ENCODE results near the gene FCMR. TPM values are rescaled to one million over a fixed set of nuclear protein-coding genes. Genes with fewer than 3 reads are reported as not detected.

Gene FCMR, protein sequence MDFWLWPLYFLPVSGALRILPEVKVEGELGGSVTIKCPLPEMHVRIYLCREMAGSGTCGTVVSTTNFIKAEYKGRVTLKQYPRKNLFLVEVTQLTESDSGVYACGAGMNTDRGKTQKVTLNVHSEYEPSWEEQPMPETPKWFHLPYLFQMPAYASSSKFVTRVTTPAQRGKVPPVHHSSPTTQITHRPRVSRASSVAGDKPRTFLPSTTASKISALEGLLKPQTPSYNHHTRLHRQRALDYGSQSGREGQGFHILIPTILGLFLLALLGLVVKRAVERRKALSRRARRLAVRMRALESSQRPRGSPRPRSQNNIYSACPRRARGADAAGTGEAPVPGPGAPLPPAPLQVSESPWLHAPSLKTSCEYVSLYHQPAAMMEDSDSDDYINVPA
- polyA plus RNA-seq: 100 to 1,000 TPM; 255 to 454 (median 370) TPM

DNA sequence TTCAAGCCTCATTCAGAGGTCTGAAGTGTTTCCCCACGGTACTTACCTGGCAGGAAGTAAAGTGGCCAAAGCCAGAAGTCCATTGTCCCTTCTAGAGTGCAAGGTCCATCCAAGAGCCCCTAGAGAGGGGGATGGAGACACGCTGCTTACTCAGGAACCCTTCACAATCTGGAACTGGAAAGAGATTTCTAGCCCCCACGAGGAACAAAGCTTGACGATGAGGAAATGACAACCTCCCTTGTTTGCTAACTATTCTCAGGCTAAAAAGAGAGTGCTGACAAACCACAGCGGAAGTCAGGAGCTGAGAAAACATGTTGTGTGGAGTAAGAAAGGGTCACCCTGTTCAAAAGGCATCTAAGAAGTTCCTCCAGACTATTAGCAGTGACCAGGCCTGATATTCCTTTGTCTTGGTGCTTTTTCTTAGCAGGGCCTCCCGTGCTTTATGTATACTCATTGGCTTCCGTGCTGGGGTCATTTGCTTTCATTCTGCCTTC lies at the start of gene FCMR:
Gene FCMR (minus strand): TSS at position 170 of the 494 bp plus-strand sequence. CDS start 87 bp downstream, at position 83.
- H3K4me3 Mint-ChIP-seq: no peak within 1 kb of the TSS
- no peaks in the 10 kb centered on the region for H3K9me3 Mint-ChIP-seq
- H3K27me3 Mint-ChIP-seq (ENCODE audit: low read depth in 3 of 3): peaks cover 0 to 7% (median 3%) of the 10 kb centered on the region in 3 donors
- peaks cover 9 to 20% (median 17%) of the 10 kb centered on the region in 3 donors for H3K36me3 Mint-ChIP-seq
- peak; percentile 72 to 76 (median 76) for DNase-seq
- no peak within 1 kb of the TSS for H3K27ac Mint-ChIP-seq
- peaks cover 25 to 29% of the 10 kb centered on the region in 2 donors for H3K4me1 Mint-ChIP-seq

DNA sequence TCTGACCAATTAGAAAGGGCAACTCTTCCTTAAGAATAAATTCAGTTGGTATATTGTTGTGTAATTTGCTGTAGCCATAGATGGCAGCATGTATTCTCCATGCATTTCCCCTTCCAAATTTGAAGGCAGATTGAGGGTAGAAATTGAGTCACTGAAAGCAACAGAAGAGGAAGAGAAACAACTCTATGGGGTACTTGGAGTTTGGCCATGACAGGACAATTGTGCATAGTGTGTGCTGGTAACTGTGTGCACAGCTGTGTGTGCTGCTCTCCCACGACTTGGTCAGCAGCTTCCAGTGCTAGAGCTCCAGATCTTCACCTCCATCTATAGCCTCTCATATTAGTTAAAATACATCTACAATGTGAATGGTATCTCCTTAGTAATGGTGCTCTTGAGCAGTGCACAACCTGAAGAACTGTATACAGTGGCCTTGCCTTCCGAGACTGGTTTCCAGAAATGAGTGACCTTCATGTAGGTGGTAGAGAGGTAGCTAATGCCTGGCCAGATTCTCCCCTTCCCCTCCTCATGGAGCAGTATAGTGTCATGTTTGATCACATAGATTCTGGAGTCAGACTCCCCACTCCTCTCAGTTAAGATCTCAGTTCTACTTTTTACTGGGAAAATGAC lies 49.4 kb upstream of the FCMR start:
- no peak overlapping the region for H3K27ac Mint-ChIP-seq
- peaks cover 0 to 8% (median 6%) of the 10 kb centered on the region in 3 donors for H3K27me3 Mint-ChIP-seq (ENCODE audit: low read depth in 3 of 3)
- no peaks in the 10 kb centered on the region for H3K9me3 Mint-ChIP-seq
- no peaks in the 10 kb centered on the region for H3K36me3 Mint-ChIP-seq
- DNase-seq: no peak
- peaks cover 8 to 10% of the 10 kb centered on the region in 2 donors for H3K4me1 Mint-ChIP-seq
- H3K4me3 Mint-ChIP-seq: no peak overlapping the region

DNA sequence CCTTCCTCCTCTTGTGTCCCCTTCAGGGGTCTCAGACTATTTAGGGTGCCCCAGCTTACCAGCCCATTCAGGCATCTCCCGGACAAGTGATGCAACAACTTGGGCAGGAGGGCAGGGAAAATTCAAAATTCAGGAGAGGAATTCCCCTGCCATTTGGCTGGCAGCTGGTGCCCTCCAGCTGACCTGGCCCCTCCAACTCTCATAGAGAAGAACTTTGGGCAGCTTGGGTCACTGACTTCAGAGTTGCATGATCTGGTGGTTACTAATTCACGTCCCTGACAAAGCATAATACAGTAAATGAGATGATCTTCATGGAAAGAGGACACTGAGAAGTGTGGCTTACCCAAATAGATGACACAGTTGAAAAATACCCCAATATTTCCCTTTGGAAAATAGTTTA lies 48.7 kb upstream of the FCMR start, which contains the start of gene FCAMR:
Gene FCAMR (minus strand): TSS at position 15 of the 400 bp plus-strand sequence. CDS start 335 bp downstream, outside the sequence.
- Mint-ChIP-seq H3K4me3 (no peak within 1 kb of the TSS), H3K36me3 (no peaks in the 10 kb centered on the region), H3K4me1 (peaks cover 8 to 10% of the 10 kb centered on the region in 2 donors), H3K27ac (no peak within 1 kb of the TSS), H3K27me3 (ENCODE audit: low read depth in 3 of 3) (peaks cover 0 to 8% (median 6%) of the 10 kb centered on the region in 3 donors), H3K9me3 (no peaks in the 10 kb centered on the region)
- no peak for DNase-seq

DNA sequence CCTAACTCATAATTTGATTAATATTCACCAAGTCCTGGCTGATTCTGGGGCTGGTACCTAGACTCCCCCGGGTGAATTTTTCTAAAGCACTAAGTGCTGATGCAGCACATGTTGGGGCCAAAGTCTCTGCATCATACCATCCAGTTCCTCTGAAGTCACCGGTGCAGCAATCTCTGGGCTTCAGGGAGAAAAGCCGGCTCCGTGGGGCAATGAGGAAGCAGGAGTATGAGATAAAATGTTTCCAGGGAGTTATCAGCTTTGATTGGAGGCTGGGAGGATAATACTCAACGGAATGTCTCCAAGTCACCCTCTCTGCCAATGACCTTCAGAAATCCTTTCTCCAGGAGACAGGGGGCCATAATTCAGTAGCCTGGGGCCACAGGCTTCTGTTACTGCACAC lies 47.3 kb upstream of the FCMR start:
- no peak overlapping the region for H3K27ac Mint-ChIP-seq
- H3K9me3 Mint-ChIP-seq: no peaks in the 10 kb centered on the region
- H3K4me3 Mint-ChIP-seq: no peak overlapping the region
- no peak for DNase-seq
- H3K27me3 Mint-ChIP-seq (ENCODE audit: low read depth in 3 of 3): peaks cover 0 to 8% (median 6%) of the 10 kb centered on the region in 3 donors
- no peaks in the 10 kb centered on the region for H3K36me3 Mint-ChIP-seq
- H3K4me1 Mint-ChIP-seq: peaks cover 8 to 10% of the 10 kb centered on the region in 2 donors

DNA sequence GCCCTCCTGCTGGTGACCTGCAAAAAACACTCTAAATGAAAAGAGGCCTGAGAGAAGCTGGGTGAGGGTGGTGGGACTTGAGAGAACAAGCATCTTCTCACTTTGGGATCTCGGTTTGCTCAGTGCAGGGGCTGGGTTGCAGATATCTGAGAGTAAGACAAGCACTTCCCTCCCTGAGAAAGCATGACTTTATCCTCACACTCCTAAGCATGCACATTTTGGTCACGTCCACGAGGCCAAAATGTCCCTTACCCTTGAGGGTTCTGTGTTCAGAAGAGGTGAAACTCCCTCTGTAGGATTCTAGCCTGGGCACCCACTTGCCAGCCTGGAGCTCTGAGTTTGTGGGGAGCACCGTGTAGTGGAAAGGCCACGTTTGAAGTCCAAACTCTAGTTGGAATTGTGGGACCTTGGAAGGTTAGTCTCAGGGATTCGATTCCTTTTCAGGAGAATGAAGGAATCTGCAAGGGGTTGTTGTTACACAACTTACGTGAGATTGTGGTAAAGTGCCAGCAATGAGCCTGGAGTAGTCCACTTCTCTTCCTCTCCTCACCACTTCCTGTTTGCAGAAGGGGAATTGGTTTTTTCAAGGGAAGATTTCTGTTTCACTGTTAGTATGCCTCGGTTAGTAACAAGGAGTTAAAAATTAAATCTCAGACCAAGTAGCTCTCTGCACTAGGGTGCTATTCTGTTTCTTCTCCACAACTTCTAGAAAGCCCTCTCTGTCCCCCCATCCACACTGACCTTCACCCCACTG lies 45.5 kb upstream of the FCMR start:
- Mint-ChIP-seq H3K27ac (no peak overlapping the region), H3K4me1 (peaks cover 8 to 10% of the 10 kb centered on the region in 2 donors), H3K9me3 (no peaks in the 10 kb centered on the region), H3K4me3 (no peak overlapping the region), H3K36me3 (no peaks in the 10 kb centered on the region), H3K27me3 (ENCODE audit: low read depth in 3 of 3) (peaks cover 0 to 8% (median 6%) of the 10 kb centered on the region in 3 donors)
- DNase-seq: no peak

DNA sequence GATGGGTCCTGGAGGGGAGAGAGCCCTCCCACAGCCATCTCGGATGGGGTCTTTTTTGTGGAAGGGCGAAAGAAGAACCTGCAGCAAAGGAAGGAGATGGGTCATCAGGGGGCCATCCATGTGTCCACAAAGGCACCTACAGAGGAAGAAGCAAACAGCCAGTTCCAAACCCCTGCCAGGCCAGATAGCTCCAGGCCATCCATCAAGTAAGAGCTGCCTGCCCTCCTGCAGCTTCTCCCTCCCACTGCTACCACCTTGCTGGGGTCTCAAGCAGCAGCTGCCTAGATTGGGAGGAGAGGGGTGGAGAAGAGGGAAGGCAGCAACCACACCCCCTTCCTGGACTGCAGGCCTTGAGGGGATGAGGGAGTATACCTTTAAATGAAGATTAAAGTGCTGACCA lies 44.0 kb upstream of the FCMR start:
- no peak overlapping the region for H3K4me3 Mint-ChIP-seq
- peaks cover 0 to 14% (median 6%) of the 10 kb centered on the region in 3 donors for H3K27me3 Mint-ChIP-seq (ENCODE audit: low read depth in 3 of 3)
- H3K36me3 Mint-ChIP-seq: no peaks in the 10 kb centered on the region
- no peak overlapping the region for H3K27ac Mint-ChIP-seq
- H3K9me3 Mint-ChIP-seq: no peaks in the 10 kb centered on the region
- peaks cover 8 to 10% of the 10 kb centered on the region in 2 donors for H3K4me1 Mint-ChIP-seq
- DNase-seq: no peak

DNA sequence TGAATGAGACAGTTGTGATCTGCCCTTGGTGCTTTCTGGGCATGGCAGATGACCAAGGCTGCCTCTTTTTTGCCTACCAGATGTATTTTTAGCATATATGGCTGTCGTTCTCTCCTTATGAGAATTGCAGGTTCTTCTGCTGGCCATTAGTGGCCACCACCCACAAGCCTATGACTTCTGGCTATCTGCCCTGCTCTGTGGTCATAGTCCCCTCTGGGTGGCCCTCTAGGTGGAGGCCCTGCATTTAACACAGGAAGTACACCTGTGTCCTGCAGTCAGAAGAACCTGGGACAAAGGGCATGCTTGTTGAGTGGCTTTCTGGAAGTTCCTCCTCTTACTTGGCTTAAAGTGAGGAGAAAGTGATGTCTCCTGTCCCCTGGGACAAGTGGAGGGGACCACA lies 42.0 kb upstream of the FCMR start:
- Mint-ChIP-seq H3K4me3 (no peak overlapping the region), H3K27me3 (ENCODE audit: low read depth in 3 of 3) (peaks cover 0 to 6% (median 3%) of the 10 kb centered on the region in 3 donors), H3K36me3 (no peaks in the 10 kb centered on the region), H3K27ac (no peak overlapping the region), H3K4me1 (peaks cover 8 to 10% of the 10 kb centered on the region in 2 donors), H3K9me3 (no peaks in the 10 kb centered on the region)
- DNase-seq: no peak

DNA sequence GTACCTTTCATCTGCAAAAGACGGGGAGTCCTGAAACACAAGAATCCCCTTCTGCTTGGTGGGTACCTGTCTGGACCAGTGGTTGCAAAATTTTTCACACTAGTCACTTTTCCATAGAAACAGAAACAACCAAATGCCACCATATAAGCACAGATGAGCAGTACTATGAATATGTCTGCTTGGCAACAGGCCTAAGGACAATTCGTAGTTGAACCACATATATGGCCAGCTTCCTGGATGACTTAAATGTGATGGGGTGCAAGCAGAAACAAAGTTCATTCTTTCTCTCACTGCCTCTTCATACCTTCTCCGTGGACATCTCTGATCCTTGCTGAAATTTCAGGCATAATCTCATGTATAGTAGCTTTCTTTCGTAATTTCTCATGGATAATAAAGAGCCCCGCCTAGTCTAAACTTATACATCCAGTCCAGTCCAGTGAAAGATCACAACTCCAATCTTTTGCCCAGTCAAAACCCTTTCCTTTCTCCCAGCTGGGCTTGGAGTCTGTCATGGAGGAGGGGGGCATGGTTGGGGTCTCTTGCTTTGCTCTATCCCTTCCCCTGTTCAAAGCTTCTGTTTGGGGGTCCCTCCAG lies 41.5 kb upstream of the FCMR start:
- no peak overlapping the region for H3K4me3 Mint-ChIP-seq
- peaks cover 8 to 10% of the 10 kb centered on the region in 2 donors for H3K4me1 Mint-ChIP-seq
- H3K27ac Mint-ChIP-seq: no peak overlapping the region
- DNase-seq: no peak
- H3K36me3 Mint-ChIP-seq: no peaks in the 10 kb centered on the region
- H3K9me3 Mint-ChIP-seq: no peaks in the 10 kb centered on the region
- peaks cover 0 to 6% (median 3%) of the 10 kb centered on the region in 3 donors for H3K27me3 Mint-ChIP-seq (ENCODE audit: low read depth in 3 of 3)

DNA sequence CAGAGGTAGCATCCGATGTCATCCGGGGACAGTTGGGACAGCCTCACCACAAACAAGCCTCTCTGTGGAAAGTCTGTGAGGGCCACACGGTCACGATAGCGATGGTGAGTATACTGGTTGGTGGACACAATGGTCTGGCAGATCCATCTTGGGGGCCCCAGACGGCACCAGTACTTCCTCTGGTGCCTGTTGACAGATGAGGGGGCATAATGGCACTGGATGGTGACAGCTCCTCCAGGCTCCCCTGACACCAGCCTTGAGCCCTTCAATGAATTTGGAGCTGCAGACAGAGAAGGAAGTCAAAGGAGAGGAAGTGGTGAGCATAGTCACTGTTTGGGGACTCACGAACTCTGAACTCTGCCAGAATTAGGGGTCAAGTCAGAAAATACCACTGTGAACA lies 40.5 kb upstream of the FCMR start:
- DNase-seq: no peak
- Mint-ChIP-seq H3K9me3 (no peaks in the 10 kb centered on the region), H3K4me1 (peaks cover 2 to 3% of the 10 kb centered on the region in 2 donors), H3K27ac (no peak overlapping the region), H3K4me3 (no peak overlapping the region), H3K36me3 (no peaks in the 10 kb centered on the region), H3K27me3 (ENCODE audit: low read depth in 3 of 3) (peaks cover 0 to 6% (median 0%) of the 10 kb centered on the region in 3 donors)

DNA sequence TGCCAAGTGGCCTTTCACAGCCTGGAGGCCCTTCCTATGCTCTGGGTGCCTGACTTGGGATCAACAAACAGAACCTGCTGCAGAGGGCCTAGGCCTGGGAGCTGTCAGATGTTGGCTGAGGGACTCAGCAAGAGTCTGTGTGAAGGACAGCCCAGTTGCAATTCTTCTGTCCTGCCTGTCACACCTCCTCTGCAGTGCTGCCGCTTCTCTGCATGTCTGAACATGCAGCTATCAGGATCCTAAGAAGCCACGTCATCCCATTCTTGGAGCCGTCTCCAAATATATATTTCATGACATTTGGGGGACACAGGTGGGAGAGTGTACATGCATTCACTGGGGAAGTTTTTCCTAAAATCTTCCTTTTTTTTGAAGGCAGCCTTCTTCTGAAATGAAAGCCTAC lies 39.9 kb upstream of the FCMR start:
- peaks cover 0 to 6% (median 0%) of the 10 kb centered on the region in 3 donors for H3K27me3 Mint-ChIP-seq (ENCODE audit: low read depth in 3 of 3)
- no peak for DNase-seq

DNA sequence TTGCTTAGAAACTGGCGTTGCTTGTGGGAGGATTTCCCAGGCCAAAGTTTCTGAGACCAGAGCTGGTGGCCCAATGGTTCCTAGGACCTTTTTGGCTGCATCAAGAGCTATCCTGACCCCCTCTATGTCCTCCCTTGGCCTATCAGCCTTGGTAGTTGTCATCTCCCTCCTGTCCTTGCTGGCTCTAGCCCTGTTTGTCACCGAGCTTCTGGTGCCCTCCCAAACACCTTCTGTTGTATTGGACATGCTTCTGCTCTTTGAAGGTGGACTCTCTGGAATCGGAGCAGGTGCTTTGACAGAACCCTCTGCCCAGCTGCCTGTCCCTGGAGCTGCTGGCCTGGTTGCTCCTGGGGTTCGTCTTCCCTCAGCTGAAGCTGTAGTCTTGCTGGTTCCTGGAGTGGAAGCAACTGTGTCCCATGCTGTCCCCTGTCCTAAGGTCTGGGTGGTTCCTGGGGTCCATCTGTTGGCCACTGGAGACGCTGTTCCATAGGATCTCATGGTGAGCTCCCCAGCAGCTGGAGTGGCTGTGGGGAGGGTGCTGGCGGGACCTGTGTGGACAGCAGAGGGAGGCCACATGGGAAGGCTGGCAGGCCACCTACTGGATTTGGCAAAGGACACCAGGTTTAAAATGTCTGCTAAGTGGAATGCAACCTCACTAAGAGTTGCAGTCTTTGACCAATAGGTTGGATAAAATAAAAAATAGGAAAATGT lies 39.1 kb upstream of the FCMR start:
- no peaks in the 10 kb centered on the region for H3K36me3 Mint-ChIP-seq
- no peaks in the 10 kb centered on the region for H3K4me1 Mint-ChIP-seq
- H3K4me3 Mint-ChIP-seq: no peak overlapping the region
- no peaks in the 10 kb centered on the region for H3K9me3 Mint-ChIP-seq
- H3K27ac Mint-ChIP-seq: no peak overlapping the region
- H3K27me3 Mint-ChIP-seq (ENCODE audit: low read depth in 3 of 3): peaks cover 0 to 6% (median 0%) of the 10 kb centered on the region in 3 donors
- DNase-seq: no peak

More for the DNA sequence above, 39.9 kb upstream of the FCMR start:
- Mint-ChIP-seq H3K36me3 (no peaks in the 10 kb centered on the region), H3K27ac (no peak overlapping the region), H3K4me3 (no peak overlapping the region), H3K9me3 (no peaks in the 10 kb centered on the region), H3K4me1 (no peaks in the 10 kb centered on the region)

DNA sequence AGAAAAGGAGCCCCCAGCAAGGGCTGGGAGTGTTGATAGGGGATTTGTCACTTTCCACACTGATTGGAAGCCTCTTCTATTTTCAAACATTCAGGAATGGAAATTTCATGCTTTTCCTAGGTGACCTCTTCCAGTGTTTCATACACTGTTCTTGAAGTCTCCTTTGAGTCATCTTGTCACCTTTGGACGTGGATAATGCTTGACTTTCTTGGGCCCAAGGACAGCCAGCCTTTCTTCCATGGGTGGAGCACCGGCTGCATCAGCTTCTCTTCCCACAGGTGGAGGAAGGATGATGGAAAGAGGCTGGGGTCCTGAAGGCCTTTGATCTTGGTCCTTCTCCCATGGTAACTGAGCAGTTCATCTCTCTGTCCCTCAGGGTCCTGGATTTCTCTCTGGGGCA lies 36.4 kb upstream of the FCMR start:
- H3K9me3 Mint-ChIP-seq: no peaks in the 10 kb centered on the region
- H3K4me3 Mint-ChIP-seq: no peak overlapping the region
- H3K4me1 Mint-ChIP-seq: no peaks in the 10 kb centered on the region
- peaks cover 2 to 6% (median 5%) of the 10 kb centered on the region in 3 donors for H3K27me3 Mint-ChIP-seq (ENCODE audit: low read depth in 3 of 3)
- no peak for DNase-seq
- H3K27ac Mint-ChIP-seq: no peak overlapping the region
- no peaks in the 10 kb centered on the region for H3K36me3 Mint-ChIP-seq

DNA sequence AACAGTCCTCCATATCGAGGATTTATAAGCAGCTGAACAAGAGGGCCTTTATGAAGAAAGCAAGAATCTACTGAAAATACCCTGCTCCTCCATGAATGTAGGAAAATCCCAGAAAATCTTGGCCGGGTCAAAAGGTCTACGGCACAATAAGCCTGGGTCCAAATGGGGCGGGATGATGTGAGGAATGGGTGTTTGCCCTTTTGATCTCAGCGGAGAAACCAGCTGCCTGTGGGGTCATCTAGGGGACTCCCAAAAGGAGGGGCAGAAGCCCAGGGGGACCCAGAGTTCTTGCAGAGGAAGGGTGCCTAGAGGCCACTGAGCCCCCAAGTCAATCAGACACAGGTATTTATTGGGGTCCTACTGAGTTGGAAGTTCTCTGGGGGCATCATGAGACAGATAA lies 35.9 kb upstream of the FCMR start:
- Mint-ChIP-seq H3K9me3 (no peaks in the 10 kb centered on the region), H3K4me1 (no peaks in the 10 kb centered on the region), H3K36me3 (no peaks in the 10 kb centered on the region), H3K27me3 (ENCODE audit: low read depth in 3 of 3) (peaks cover 2 to 6% (median 5%) of the 10 kb centered on the region in 3 donors), H3K27ac (no peak overlapping the region), H3K4me3 (no peak overlapping the region)
- no peak for DNase-seq
